ENCODE measurements around the gene VSIG10. TPM values are rescaled to one million over a fixed set of nuclear protein-coding genes. Genes with fewer than 3 reads are reported as not detected.

Gene VSIG10
- total and polyA plus RNA-seq, 2 of the 13 experiments (the other 11 are each of a cell fraction or from before 2014, with no cell fraction given) = 25.6 to 42.5 TPM

- TF ChIP-seq YEATS2 (CRISPR knock-in tag; IDR thresholded peaks at IDR 0.05; ENCODE audit: borderline replicate concordance) = no peak
- no peak for TF ChIP-seq ETV6 (CRISPR knock-in tag; conservative IDR thresholded peaks at IDR 0.05)
- TF ChIP-seq ZNF691 (CRISPR knock-in tag; IDR thresholded peaks at IDR 0.05; ENCODE audit: borderline replicate concordance, low read depth) = no peak
- no peak for TF ChIP-seq ZNF629 (CRISPR knock-in tag; conservative IDR thresholded peaks at IDR 0.05)
- TF ChIP-seq ZNF460 (CRISPR knock-in tag; IDR thresholded peaks at IDR 0.05; ENCODE audit: borderline replicate concordance) = peak; percentile 70
- peak; percentile 75 for TF ChIP-seq SAP130 (CRISPR knock-in tag; IDR thresholded peaks at IDR 0.05; ENCODE audit: low read depth)
- no peak for TF ChIP-seq ZNF142 (CRISPR knock-in tag; IDR thresholded peaks at IDR 0.05)
- peak; percentile 81 for TF ChIP-seq FOXP4 (CRISPR knock-in tag; IDR thresholded peaks at IDR 0.05)
- TF ChIP-seq EZH2 (conservative IDR thresholded peaks at IDR 0.05; ENCODE audit: low read depth, low read length) = no peak
- TF ChIP-seq PAWR (CRISPR knock-in tag; IDR thresholded peaks at IDR 0.05; ENCODE audit: borderline replicate concordance) = no peak
- no peak for TF ChIP-seq SOX6 (IDR thresholded peaks at IDR 0.05)
- TF ChIP-seq SOX6 (CRISPR knock-in tag; IDR thresholded peaks at IDR 0.05) = peak; percentile 53
- TF ChIP-seq DNMT3B (CRISPR knock-in tag; conservative IDR thresholded peaks at IDR 0.05) = no peak
- TF ChIP-seq ARID4A (CRISPR knock-in tag; IDR thresholded peaks at IDR 0.05; ENCODE audit: borderline replicate concordance) = peak; percentile 17; the same call in 1 of the 2 replicates
- TF ChIP-seq RAD51 (IDR thresholded peaks at IDR 0.05; ENCODE audit: borderline replicate concordance) = no peak
- no peak; the same call in 1 of the 2 replicates for TF ChIP-seq NFE2L2 (IDR thresholded peaks at IDR 0.05; ENCODE audit: low read length)
- TF ChIP-seq ZNF619 (CRISPR knock-in tag; IDR thresholded peaks at IDR 0.05) = no peak
- no peak for TF ChIP-seq XRCC5 (optimal IDR thresholded peaks at IDR 0.05; ENCODE audit: low read length)
Observed at GRCh38 chr12:118124333-118124874, 20.6 kb upstream of the VSIG10 start (continued).
